HepG2 (cell line): ENCODE results near the gene OR1S2. TPM values are rescaled to one million over a fixed set of nuclear protein-coding genes. Genes with fewer than 3 reads are reported as not detected.

ENCODE experiments used
- ATAC-seq: fragments of 200-7000 bp; cut with Tn5 transposase; 3 replicates; pipeline ENCODE4 v1.9.1; 2020; ENCODE audit warnings: mild to moderate bottlenecking, moderate library complexity
- BruUV-seq: library from RNA; stranded (reverse); fragments of 400-500 nt; replicated peaks from 2 replicates; lab custom pipeline; 2021; lab: Mats Ljungman, UMichigan
- CTCF ChIA-PET: fragments of 300-600 bp; formaldehyde crosslinking; extraction: SDS; loops from one replicate; lab custom pipeline; 2021; ENCODE audit warnings: low total read pairs, inconsistent platforms, low intra/inter-chr PET ratio; lab: Yijun Ruan, JAX
- POLR2A ChIA-PET: fragments of 350-600 bp; sonication (Branson Sonifier 250); formaldehyde crosslinking; loops from one replicate; lab custom pipeline; 2020; ENCODE audit warnings: antibody characterized with exemption, inconsistent platforms; lab: Yijun Ruan, JAX
- DNase-seq: peaks from one replicate; pipeline ENCODE4 v3.0.0-alpha.2; 2015; ENCODE audit warnings: low spot score
- FAIRE-seq: peaks from 3 replicates; lab custom pipeline; 2011; peaks lifted over from hg19 to GRCh38; lab: Jason Lieb, UNC
- H2AFZ ChIP-seq: one replicate; pipeline ENCODE4 v1.6.1; 2011; ENCODE audit warnings: low read length, inconsistent platforms
- H3K27ac ChIP-seq: fragments of 300-600 bp; 3 replicates; pipeline ENCODE4 v1.8.0; 2011; ENCODE audit warnings: mixed run types, mild to moderate bottlenecking, mixed read lengths, low read length, inconsistent platforms; ENCODE audit not compliant: insufficient read depth; ENCODE audit errors: extremely low read length
- H3K27me3 ChIP-seq, 2 experiments: fragments of 200-600 bp in 1 of 2; 2 replicates in 1 of 2; 3 replicates in 1 of 2; pipeline versions ENCODE4 v1.6.0 to v1.8.0; 2011; ENCODE audit warnings: low read length in 2 of 2, mild to moderate bottlenecking in 2 of 2, moderate library complexity in 2 of 2, inconsistent platforms in 1 of 2; ENCODE audit not compliant: insufficient read depth in 2 of 2, control insufficient read depth in 1 of 2
- H3K36me3 ChIP-seq, 2 experiments: fragments of 200-600 bp in 1 of 2; replicated peaks in 1 of 2; 2 replicates in 1 of 2; 3 replicates in 1 of 2; pipeline versions ENCODE4 v1.5.1 to v1.8.0; 2011; ENCODE audit warnings: low read length in 2 of 2, inconsistent platforms in 1 of 2; ENCODE audit not compliant: insufficient read depth in 2 of 2, control insufficient read depth in 1 of 2
- H3K4me1 ChIP-seq: 2 replicates; pipeline ENCODE4 v1.5.1; 2012; ENCODE audit warnings: low read length, inconsistent platforms; ENCODE audit not compliant: insufficient read depth
- H3K4me2 ChIP-seq: 2 replicates; pipeline ENCODE4 v1.6.0; 2011; ENCODE audit warnings: low read depth, low read length, inconsistent platforms
- H3K4me3 ChIP-seq, 3 experiments: fragments of 200-600 bp in 1 of 3; sonication (generic), shearing (Covaris generic) in 1 of 3; replicated peaks in 1 of 3; 2 replicates each; pipeline ENCODE4 v1.5.1; 2011 to 2016; ENCODE audit warnings: low read length in 3 of 3, inconsistent platforms in 2 of 3, low read depth in 2 of 3, mild to moderate bottlenecking in 2 of 3, control low read depth in 1 of 3, mixed read lengths in 1 of 3; ENCODE audit not compliant: insufficient read depth in 1 of 3
- H3K79me2 ChIP-seq: one replicate; pipeline ENCODE4 v1.6.1; 2011; ENCODE audit warnings: low read length, inconsistent platforms; ENCODE audit not compliant: insufficient read depth
- H3K9ac ChIP-seq: 2 replicates; pipeline ENCODE4 v1.6.0; 2011; ENCODE audit warnings: mild to moderate bottlenecking, low read depth, low read length, inconsistent platforms; ENCODE audit not compliant: insufficient read depth
- H3K9me3 ChIP-seq: 2 replicates; pipeline ENCODE4 v1.5.1; 2012; ENCODE audit warnings: mild to moderate bottlenecking, low read length
- H4K20me1 ChIP-seq: 2 replicates; pipeline ENCODE4 v1.6.0; 2011; ENCODE audit warnings: inconsistent platforms, mild to moderate bottlenecking, low read length, moderate library complexity; ENCODE audit not compliant: insufficient read depth
- DDIT3 ChIP-seq: sonication (generic); formaldehyde crosslinking; IDR thresholded peaks from 2 replicates; pipeline ENCODE4 v1.4.0; 2020; ENCODE audit warnings: mild to moderate bottlenecking, missing genetic modification reagents
- GMEB1 ChIP-seq: sonication (generic); formaldehyde crosslinking; IDR thresholded peaks from 2 replicates; pipeline ENCODE4 v1.5.1; 2020; ENCODE audit warnings: missing genetic modification reagents, mild to moderate bottlenecking, borderline replicate concordance
- KDM5A ChIP-seq: fragments of 200-600 bp; sonication (generic); IDR thresholded peaks from 2 replicates; pipeline ENCODE4 v1.7.0; 2018; ENCODE audit warnings: antibody characterized with exemption, mild to moderate bottlenecking, low read length, borderline replicate concordance
- MED1 ChIP-seq: sonication (generic); formaldehyde crosslinking; IDR thresholded peaks from 2 replicates; pipeline ENCODE4 v1.4.0; 2020; ENCODE audit warnings: missing genetic modification reagents
- REL ChIP-seq: sonication (generic); formaldehyde crosslinking; conservative IDR thresholded peaks from 2 replicates; pipeline ENCODE4 v1.8.0; 2022; ENCODE audit warnings: mild to moderate bottlenecking, missing genetic modification reagents, moderate library complexity
- TCF7L2 ChIP-seq: IDR thresholded peaks from 2 replicates; pipeline ENCODE4 v1.6.1; 2011; ENCODE audit warnings: mild to moderate bottlenecking, low read depth, low read length, moderate library complexity
- ZNF207 ChIP-seq: fragments of 450-650 bp; IDR thresholded peaks from 2 replicates; pipeline ENCODE4 v1.6.1; 2016; ENCODE audit warnings: antibody characterized with exemption, borderline replicate concordance
- ZNF234 ChIP-seq: sonication (generic); formaldehyde crosslinking; conservative IDR thresholded peaks from 2 replicates; pipeline ENCODE4 v1.5.1; 2020; ENCODE audit warnings: mild to moderate bottlenecking, missing genetic modification reagents
- ZNF510 ChIP-seq: sonication (generic); formaldehyde crosslinking; IDR thresholded peaks from 2 replicates; pipeline ENCODE4 v1.4.0; 2020; ENCODE audit warnings: low read depth, mild to moderate bottlenecking, missing genetic modification reagents
- ZNF569 ChIP-seq: sonication (generic); formaldehyde crosslinking; IDR thresholded peaks from 2 replicates; pipeline ENCODE4 v1.5.0; 2020; ENCODE audit warnings: mild to moderate bottlenecking, missing genetic modification reagents, moderate library complexity, borderline replicate concordance
- ZNF749 ChIP-seq: sonication (generic); formaldehyde crosslinking; IDR thresholded peaks from 2 replicates; pipeline ENCODE4 v1.8.0; 2022; ENCODE audit warnings: mild to moderate bottlenecking, missing genetic modification reagents, moderate library complexity, borderline replicate concordance
- WGBS: methylation state at CpG from one replicate; pipeline ENCODE4 v1.1.6; 2017; ENCODE audit warnings: low lambda C conversion rate; 5-methylcytosine and 5-hydroxymethylcytosine counted together
- in situ Hi-C: cut with HindIII; loops from 2 replicates; pipeline ENCODE4 v1.10.0; 2017; ENCODE audit warnings: low pct_unique_long_range_greater_than_20kb; ENCODE audit not compliant: extremely low pct_ligation_motif_present
- intact Hi-C: fragments of 100-400 bp; cut with micrococcal nuclease; formaldehyde crosslinking; loops from one replicate; pipeline ENCODE4 v1.10.0; 2022; ENCODE audit not compliant: unreplicated experiment
- polyA plus RNA-seq, 8 experiments: library from polyadenylated mRNA; depleted of rRNA in 3 of 8; stranded (reverse) in 7 of 8; unstranded in 1 of 8; fragments of >200 nt; fragmentation: Illumina TruSeq in 4 of 8; extraction: Trizol in 4 of 8; gene quantifications; 2 replicates each; pipeline versions ENCODE4 v1.2.1 to v1.2.3, GENCODE V29; 2011 to 2016; ENCODE audit warnings: low read depth in 4 of 8, missing spikeins in 1 of 8, mixed read lengths in 1 of 8; ENCODE audit not compliant: insufficient read depth in 1 of 8
- total RNA-seq, 5 experiments: library from RNA; depleted of rRNA; stranded (reverse); fragments of >200 nt; fragmentation: Illumina TruSeq; extraction: Trizol; gene quantifications; 2 replicates each; pipeline ENCODE4 v1.2.3, GENCODE V29; 2016; ENCODE audit warnings: low read depth in 1 of 5
- TF ChIP-seq, protein P1 (sequence below): sonication (generic); formaldehyde crosslinking; IDR thresholded peaks from 2 replicates; pipeline ENCODE4 v1.5.0; 2020; ENCODE audit warnings: mild to moderate bottlenecking, low read depth, missing genetic modification reagents, borderline replicate concordance
- TF ChIP-seq, protein P2 (sequence below): sonication (generic); formaldehyde crosslinking; IDR thresholded peaks from 2 replicates; pipeline ENCODE4 v1.4.0; 2020; ENCODE audit warnings: missing genetic modification reagents

The OR1S2 gene
- total and polyA plus RNA-seq, 2 of the 13 experiments (the other 11 are each of a cell fraction or from before 2014, with no cell fraction given): not detected

DNA sequence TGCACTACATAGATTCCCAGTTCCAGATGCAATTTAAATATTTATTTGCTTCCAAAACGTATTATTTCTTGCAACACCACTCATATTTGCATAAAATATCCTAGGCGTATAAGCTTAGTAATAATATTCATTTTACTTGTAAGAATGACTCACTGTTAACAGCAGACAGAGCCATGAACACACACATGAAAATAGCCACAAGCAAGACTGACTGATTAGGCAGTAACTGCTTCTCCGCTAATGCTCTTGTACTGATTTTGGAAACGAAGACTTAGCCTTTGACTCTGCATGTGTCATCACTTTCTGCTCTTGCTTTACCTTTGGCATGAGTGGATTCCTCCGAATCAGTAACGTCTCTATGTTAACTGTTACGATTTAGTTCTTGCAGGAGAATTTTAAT, 18.8 kb upstream of the OR1S2 start:
- H3K27ac ChIP-seq: no peak overlapping the region
- H3K27me3 ChIP-seq: no peaks in the 10 kb centered on the region
- WGBS: 29% methylated on average over 7 of the region's 7 CpGs
- no peak overlapping the region for H3K4me3 ChIP-seq
- no peaks in the 10 kb centered on the region for H3K4me1 ChIP-seq
- ATAC-seq (no peak), FAIRE-seq (no peak), DNase-seq (no peak)
- no peak for TF ChIP-seq TCF7L2
- TF ChIP-seq, protein P1, sequence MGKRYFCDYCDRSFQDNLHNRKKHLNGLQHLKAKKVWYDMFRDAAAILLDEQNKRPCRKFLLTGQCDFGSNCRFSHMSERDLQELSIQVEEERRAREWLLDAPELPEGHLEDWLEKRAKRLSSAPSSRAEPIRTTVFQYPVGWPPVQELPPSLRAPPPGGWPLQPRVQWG (CRISPR knock-in tag): no peak
- TF ChIP-seq ZNF207: no peak
- TF ChIP-seq, protein P2, sequence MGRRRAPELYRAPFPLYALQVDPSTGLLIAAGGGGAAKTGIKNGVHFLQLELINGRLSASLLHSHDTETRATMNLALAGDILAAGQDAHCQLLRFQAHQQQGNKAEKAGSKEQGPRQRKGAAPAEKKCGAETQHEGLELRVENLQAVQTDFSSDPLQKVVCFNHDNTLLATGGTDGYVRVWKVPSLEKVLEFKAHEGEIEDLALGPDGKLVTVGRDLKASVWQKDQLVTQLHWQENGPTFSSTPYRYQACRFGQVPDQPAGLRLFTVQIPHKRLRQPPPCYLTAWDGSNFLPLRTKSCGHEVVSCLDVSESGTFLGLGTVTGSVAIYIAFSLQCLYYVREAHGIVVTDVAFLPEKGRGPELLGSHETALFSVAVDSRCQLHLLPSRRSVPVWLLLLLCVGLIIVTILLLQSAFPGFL (CRISPR knock-in tag): no peak
- no peak for TF ChIP-seq ZNF749 (CRISPR knock-in tag)
- TF ChIP-seq KDM5A: no peak
- no peak for TF ChIP-seq MED1
- TF ChIP-seq ZNF510 (CRISPR knock-in tag): no peak
- TF ChIP-seq ZNF569 (CRISPR knock-in tag): no peak
- no peak for TF ChIP-seq ZNF234 (CRISPR knock-in tag)
- no peak for TF ChIP-seq DDIT3 (CRISPR knock-in tag)
- TF ChIP-seq GMEB1: no peak
- no peak for TF ChIP-seq REL (CRISPR knock-in tag)
- H3K9me3 ChIP-seq: no peaks in the 10 kb centered on the region
- POLR2A ChIA-PET: no interaction called here
- no peaks in the 10 kb centered on the region for H4K20me1 ChIP-seq
- no peak overlapping the region for H3K4me2 ChIP-seq
- no peaks in the 10 kb centered on the region for H3K79me2 ChIP-seq
- CTCF ChIA-PET: no interaction called here
- no TSS peak for BruUV-seq
- no peaks in the 10 kb centered on the region for H3K36me3 ChIP-seq
- intact Hi-C loops: no loop called here
- in situ Hi-C loops: no loop called here
- no peak overlapping the region for H3K9ac ChIP-seq
- H2AFZ ChIP-seq: no peak overlapping the region
